ENCODE data around the gene NME1. TPM values are rescaled to one million over a fixed set of nuclear protein-coding genes. Genes with fewer than 3 reads are reported as not detected.

The NME1 gene
- total RNA-seq, 1 experiment from 2014 or later: 345 TPM

GRCh38 chr17:51124640-51125503 is 28.5 kb upstream of the NME1 start:
- TF ChIP-seq SIN3A (IDR thresholded peaks at IDR 0.05; ENCODE audit: borderline replicate concordance, insufficient read depth, low read depth, low read length): no peak
- TF ChIP-seq TCF7L2 (IDR thresholded peaks at IDR 0.05; ENCODE audit: low read depth, low read length): no peak
- TF ChIP-seq POLR2AphosphoS5 (IDR thresholded peaks at IDR 0.05; ENCODE audit: low read depth, low read length): no peak
- H3K27me3 ChIP-seq (ENCODE audit: control insufficient read depth, insufficient read depth, low read length): no peaks in the 10 kb centered on the region
- POLR2A ChIA-PET: interaction anchor here (0.6 kb wide), 1 partner anchor 259 kb away, joined by 3 read pairs; the partner anchor contains the start of gene TOB1
- H3K9me3 ChIP-seq (ENCODE audit: control insufficient read depth, insufficient read depth, low read depth, low read length): no peaks in the 10 kb centered on the region
- CTCF ChIA-PET: interaction anchor here (0.7 kb wide), 1 partner anchor 11 kb away, joined by 4 read pairs; no protein-coding TSS in a partner anchor
- peaks cover 9% of the 10 kb centered on the region for H3K4me1 ChIP-seq (ENCODE audit: control insufficient read depth, insufficient read depth, low read length)
- H3K27ac ChIP-seq (ENCODE audit: low read length): no peak overlapping the region
- intact Hi-C loops (cut with micrococcal nuclease; ENCODE audit: unreplicated experiment): no loop called here
- H3K4me3 ChIP-seq (ENCODE audit: low read depth in 2 of 2, low read length in 2 of 2): no peak overlapping the region
- H3K36me3 ChIP-seq (ENCODE audit: control insufficient read depth, insufficient read depth, low read length): peaks cover 7% of the 10 kb centered on the region; the same call in 1 of the 2 replicates
- no peak for ATAC-seq
- in situ Hi-C loops (cut with HindIII; ENCODE audit: low pct_unique_long_range_greater_than_20kb, low sequenced_read_pairs): no loop called here
- DNase-seq (ENCODE audit: low read depth, low spot score): no peak
- BruUV-seq (replicated peaks): no TSS peak

- Histone ChIP-seq H3K27me3 (ENCODE audit: control insufficient read depth, insufficient read depth, low read length) (no peaks in the 10 kb centered on the region), H3K27ac (ENCODE audit: low read length) (no peak overlapping the region), H3K4me1 (ENCODE audit: control insufficient read depth, insufficient read depth, low read length) (no peaks in the 10 kb centered on the region), H3K4me3 (ENCODE audit: low read depth in 2 of 2, low read length in 2 of 2) (no peak overlapping the region), H3K9me3 (ENCODE audit: control insufficient read depth, insufficient read depth, low read depth, low read length) (no peaks in the 10 kb centered on the region), H3K36me3 (ENCODE audit: control insufficient read depth, insufficient read depth, low read length) (no peaks in the 10 kb centered on the region)
- BruUV-seq (replicated peaks): no TSS peak
- intact Hi-C loops (cut with micrococcal nuclease; ENCODE audit: unreplicated experiment) (no loop called here), in situ Hi-C loops (cut with HindIII; ENCODE audit: low pct_unique_long_range_greater_than_20kb, low sequenced_read_pairs) (no loop called here)
- no peak for TF ChIP-seq TCF7L2 (IDR thresholded peaks at IDR 0.05; ENCODE audit: low read depth, low read length)
- no peak for TF ChIP-seq REST (IDR thresholded peaks at IDR 0.05; ENCODE audit: insufficient read depth in 1 of 2, low read depth in 2 of 2, low read length in 1 of 2)
- no peak for TF ChIP-seq CTCF (IDR thresholded peaks at IDR 0.05)
- TF ChIP-seq SIN3A (IDR thresholded peaks at IDR 0.05; ENCODE audit: borderline replicate concordance, insufficient read depth, low read depth, low read length): no peak
- TF ChIP-seq POLR2AphosphoS5 (IDR thresholded peaks at IDR 0.05; ENCODE audit: low read depth, low read length): no peak
- DNase-seq (ENCODE audit: low read depth, low spot score) (no peak), ATAC-seq (no peak)
- CTCF ChIA-PET: no interaction called here
- POLR2A ChIA-PET: no interaction called here
Measured at GRCh38 chr17:51128076-51128475, 25.3 kb upstream of the NME1 start.

- Histone ChIP-seq H3K27me3 (ENCODE audit: control insufficient read depth, insufficient read depth, low read length) (no peaks in the 10 kb centered on the region), H3K36me3 (ENCODE audit: control insufficient read depth, insufficient read depth, low read length) (no peaks in the 10 kb centered on the region), H3K4me1 (ENCODE audit: control insufficient read depth, insufficient read depth, low read length) (no peaks in the 10 kb centered on the region; the same call in 1 of the 2 replicates), H3K27ac (ENCODE audit: low read length) (no peak overlapping the region), H3K9me3 (ENCODE audit: control insufficient read depth, insufficient read depth, low read depth, low read length) (no peaks in the 10 kb centered on the region), H3K4me3 (ENCODE audit: low read depth in 2 of 2, low read length in 2 of 2) (no peak overlapping the region)
- no peak for DNase-seq (ENCODE audit: low read depth, low spot score)
- intact Hi-C loops (cut with micrococcal nuclease; ENCODE audit: unreplicated experiment) (no loop called here), in situ Hi-C loops (cut with HindIII; ENCODE audit: low pct_unique_long_range_greater_than_20kb, low sequenced_read_pairs) (no loop called here)
- ChIA-PET CTCF (no interaction called here), POLR2A (no interaction called here)
- no TSS peak for BruUV-seq (replicated peaks)
- peak; percentile 74 for ATAC-seq
- TF ChIP-seq TCF7L2 (IDR thresholded peaks at IDR 0.05; ENCODE audit: low read depth, low read length): no peak
- TF ChIP-seq CTCF (IDR thresholded peaks at IDR 0.05): no peak
- no peak for TF ChIP-seq SIN3A (IDR thresholded peaks at IDR 0.05; ENCODE audit: borderline replicate concordance, insufficient read depth, low read depth, low read length)
- TF ChIP-seq REST (IDR thresholded peaks at IDR 0.05; ENCODE audit: insufficient read depth in 1 of 2, low read depth in 2 of 2, low read length in 1 of 2): no peak
- TF ChIP-seq POLR2AphosphoS5 (IDR thresholded peaks at IDR 0.05; ENCODE audit: low read depth, low read length): no peak
Measured at GRCh38 chr17:51132964-51133319, 20.4 kb upstream of the NME1 start.

All from Panc1 (cell line).